Lower leg skin (tissue), 3 donors: ENCODE data around the gene ADAMTS17.

Experiments
- POLR2A ChIP-seq, 2 donors: fragments of 450-650 bp; IDR thresholded peaks; one replicate each; pipeline ENCODE4 v1.6.1; 2016 to 2017; ENCODE audit warnings: antibody characterized with exemption in 2 of 2, mild to moderate bottlenecking in 1 of 2, moderate library complexity in 1 of 2
- TF ChIP-seq, protein P1 (sequence below), 3 donors: fragments of 450-650 bp; IDR thresholded peaks; one replicate each; pipeline ENCODE4 v1.5.1; 2016; ENCODE audit warnings: antibody characterized with exemption in 3 of 3, mild to moderate bottlenecking in 3 of 3, moderate library complexity in 2 of 3

DNA sequence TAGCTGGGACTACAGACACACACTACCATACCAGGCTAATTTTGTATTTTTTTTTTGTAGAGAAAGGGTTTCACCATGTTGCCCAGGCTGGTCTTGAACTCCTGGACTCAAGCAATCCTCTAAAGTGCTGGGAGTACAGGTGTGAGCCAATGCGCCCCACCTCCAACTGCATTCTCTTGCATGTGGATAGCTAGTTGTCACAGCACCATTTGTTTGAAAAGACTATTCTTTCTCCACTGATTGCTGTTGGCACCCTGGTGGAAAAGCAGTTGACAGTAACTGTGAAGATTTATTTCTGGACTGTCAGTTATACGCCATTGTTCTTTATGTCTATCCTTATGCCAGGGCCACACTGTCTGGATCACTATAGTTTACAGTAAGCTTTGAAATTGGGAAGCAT is 303.9 kb downstream of the ADAMTS17 start:
- TF ChIP-seq, protein P1, sequence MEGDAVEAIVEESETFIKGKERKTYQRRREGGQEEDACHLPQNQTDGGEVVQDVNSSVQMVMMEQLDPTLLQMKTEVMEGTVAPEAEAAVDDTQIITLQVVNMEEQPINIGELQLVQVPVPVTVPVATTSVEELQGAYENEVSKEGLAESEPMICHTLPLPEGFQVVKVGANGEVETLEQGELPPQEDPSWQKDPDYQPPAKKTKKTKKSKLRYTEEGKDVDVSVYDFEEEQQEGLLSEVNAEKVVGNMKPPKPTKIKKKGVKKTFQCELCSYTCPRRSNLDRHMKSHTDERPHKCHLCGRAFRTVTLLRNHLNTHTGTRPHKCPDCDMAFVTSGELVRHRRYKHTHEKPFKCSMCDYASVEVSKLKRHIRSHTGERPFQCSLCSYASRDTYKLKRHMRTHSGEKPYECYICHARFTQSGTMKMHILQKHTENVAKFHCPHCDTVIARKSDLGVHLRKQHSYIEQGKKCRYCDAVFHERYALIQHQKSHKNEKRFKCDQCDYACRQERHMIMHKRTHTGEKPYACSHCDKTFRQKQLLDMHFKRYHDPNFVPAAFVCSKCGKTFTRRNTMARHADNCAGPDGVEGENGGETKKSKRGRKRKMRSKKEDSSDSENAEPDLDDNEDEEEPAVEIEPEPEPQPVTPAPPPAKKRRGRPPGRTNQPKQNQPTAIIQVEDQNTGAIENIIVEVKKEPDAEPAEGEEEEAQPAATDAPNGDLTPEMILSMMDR (IDR thresholded peaks at IDR 0.05), result no peak
- no peak for TF ChIP-seq POLR2A (IDR thresholded peaks at IDR 0.05)
